ENCODE data around the gene PHF12. TPM values are rescaled to one million over a fixed set of nuclear protein-coding genes. Genes with fewer than 3 reads are reported as not detected.

Gene PHF12
- total and polyA plus RNA-seq, 2 of the 4 experiments (the other 2 are of a cell fraction): 24.4 to 25.6 TPM

- Histone ChIP-seq H2BK15ac (ENCODE audit: low read depth, low read length) (no peak overlapping the region), H3K4ac (ENCODE audit: low read depth, low read length) (no peak overlapping the region), H3K23ac (ENCODE audit: low read depth, low read length) (no peak overlapping the region), H4K8ac (ENCODE audit: low read depth in 2 of 2, low read length in 2 of 2) (no peak overlapping the region), H2BK120ac (ENCODE audit: low read depth, low read length) (no peak overlapping the region), H3K27me3 (ENCODE audit: control insufficient read depth, insufficient read depth, low read length) (no peaks in the 10 kb centered on the region), H3K4me3 (ENCODE audit: insufficient read depth, low read depth, low read length) (no peak overlapping the region), H2AK9ac (replicated peaks; ENCODE audit: low read depth, low read length, poor library complexity) (no peak overlapping the region), H3K27ac (ENCODE audit: insufficient read depth, low read length) (no peak overlapping the region), H2AFZ (replicated peaks; ENCODE audit: low read length, poor library complexity) (no peak overlapping the region), H3K4me2 (ENCODE audit: low read depth, low read length) (no peak overlapping the region), H2BK5ac (ENCODE audit: low read depth, low read length, poor library complexity, severe bottlenecking) (no peak overlapping the region), H3K79me1 (ENCODE audit: low read depth in 1 of 2, low read length in 2 of 2) (peaks cover 47 to 92% of the 10 kb centered on the region in 2 experiments), H3K4me1 (ENCODE audit: control insufficient read depth, insufficient read depth, low read length) (peaks cover 14% of the 10 kb centered on the region), H4K5ac (ENCODE audit: low read depth, low read length) (no peak overlapping the region), H3K14ac (replicated peaks; ENCODE audit: low read depth, low read length) (no peak overlapping the region), H3K36me3 (ENCODE audit: control insufficient read depth, insufficient read depth, low read length) (peaks cover 15% of the 10 kb centered on the region), H4K20me1 (ENCODE audit: insufficient read depth, low read length) (peaks cover 89% of the 10 kb centered on the region), H3K18ac (ENCODE audit: low read depth, low read length) (no peak overlapping the region), H3K9me1 (ENCODE audit: insufficient read depth, low read length) (peaks cover 27% of the 10 kb centered on the region), H3K56ac (ENCODE audit: extremely low read depth, insufficient read depth, low read length) (no peak overlapping the region), H3K9ac (ENCODE audit: low read depth, low read length) (no peak overlapping the region), H2BK20ac (ENCODE audit: low read depth, low read length) (no peak overlapping the region; the same call in 1 of the 2 replicates), H3K9me3 (ENCODE audit: control insufficient read depth, insufficient read depth, low read length) (peaks cover 8% of the 10 kb centered on the region), H2AK5ac (ENCODE audit: low read depth, low read length) (no peak overlapping the region), H4K91ac (ENCODE audit: insufficient read depth, low read depth, low read length) (no peak overlapping the region)
- BruUV-seq (replicated peaks): no TSS peak
- dilution Hi-C loops (cut with HindIII; ENCODE audit: low sequenced_read_pairs, unreplicated experiment): no loop called here
- in situ Hi-C loops (cut with MboI; ENCODE audit: low sequenced_read_pairs): no loop called here
- CTCF ChIA-PET: interaction anchor here (1.4 kb wide), 1 partner anchor 201 kb away, joined by 3 read pairs; no protein-coding TSS in a partner anchor
- intact Hi-C loops (cut with micrococcal nuclease): no loop called here
- ATAC-seq (ENCODE audit: low read depth) (no peak), DNase-seq (peak; percentile 48)
- 100% methylated on average over 1 of the region's 2 CpGs; no CpG with 5 or more reads in 1 of the 2 experiments for WGBS, 2 experiments (ENCODE audit: extremely low coverage in 2 of 2, insufficient read length in 1 of 2)
- POLR2A ChIA-PET (ENCODE audit: unreplicated experiment): no interaction called here
- TF ChIP-seq NFE2L2 (IDR thresholded peaks at IDR 0.05; ENCODE audit: low read depth, low read length) (no peak), RCOR1 (IDR thresholded peaks at IDR 0.05; ENCODE audit: insufficient replicate concordance, low read length) (no peak), FOS (IDR thresholded peaks at IDR 0.05; ENCODE audit: low read depth, low read length) (no peak), CHD1 (IDR thresholded peaks at IDR 0.05; ENCODE audit: low read depth, low read length) (no peak), SMC3 (IDR thresholded peaks at IDR 0.05; ENCODE audit: low read depth, low read length) (no peak), RAD21 (IDR thresholded peaks at IDR 0.05; ENCODE audit: low read length) (no peak), CEBPB (IDR thresholded peaks at IDR 0.05; ENCODE audit: low read depth, low read length) (no peak), BHLHE40 (IDR thresholded peaks at IDR 0.05; ENCODE audit: low read depth, low read length) (no peak), MAZ (IDR thresholded peaks at IDR 0.05; ENCODE audit: borderline replicate concordance, low read depth, low read length) (no peak), MAFK (IDR thresholded peaks at IDR 0.05; ENCODE audit: low read depth, low read length) (no peak), CTCF (conservative IDR thresholded peaks at IDR 0.05; ENCODE audit: low read depth, low read length) (no peak), MXI1 (IDR thresholded peaks at IDR 0.05; ENCODE audit: borderline replicate concordance, low read depth, low read length) (no peak), POLR2A (IDR thresholded peaks at IDR 0.05; ENCODE audit: low read depth, low read length) (no peak), RFX5 (IDR thresholded peaks at IDR 0.05; ENCODE audit: low read depth, low read length) (no peak)
- TF ChIP-seq, protein P1, sequence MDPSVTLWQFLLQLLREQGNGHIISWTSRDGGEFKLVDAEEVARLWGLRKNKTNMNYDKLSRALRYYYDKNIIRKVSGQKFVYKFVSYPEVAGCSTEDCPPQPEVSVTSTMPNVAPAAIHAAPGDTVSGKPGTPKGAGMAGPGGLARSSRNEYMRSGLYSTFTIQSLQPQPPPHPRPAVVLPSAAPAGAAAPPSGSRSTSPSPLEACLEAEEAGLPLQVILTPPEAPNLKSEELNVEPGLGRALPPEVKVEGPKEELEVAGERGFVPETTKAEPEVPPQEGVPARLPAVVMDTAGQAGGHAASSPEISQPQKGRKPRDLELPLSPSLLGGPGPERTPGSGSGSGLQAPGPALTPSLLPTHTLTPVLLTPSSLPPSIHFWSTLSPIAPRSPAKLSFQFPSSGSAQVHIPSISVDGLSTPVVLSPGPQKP (IDR thresholded peaks at IDR 0.05; ENCODE audit: borderline replicate concordance, low read depth, low read length): no peak
Observed at GRCh38 chr17:28928061-28928460, 23.3 kb downstream of the PHF12 start.
